H9 (cell line): ENCODE data around the gene SURF4. TPM values are rescaled to one million over a fixed set of nuclear protein-coding genes. Genes with fewer than 3 reads are reported as not detected.

Source experiments
- DNase-seq: peaks from one replicate; pipeline ENCODE4 v3.0.0-alpha.2; 2017
- H2AFZ ChIP-seq: one replicate; pipeline ENCODE4 v1.6.1; 2013; ENCODE audit warnings: mild to moderate bottlenecking, low read length, control low read depth, moderate library complexity
- H2AK5ac ChIP-seq: 2 replicates; pipeline ENCODE4 v1.6.1; 2013; ENCODE audit warnings: low read length, control low read depth, mixed read lengths; ENCODE audit not compliant: insufficient read length
- H2BK120ac ChIP-seq: one replicate; pipeline ENCODE4 v1.6.1; 2013; ENCODE audit warnings: low read depth, mild to moderate bottlenecking, low read length, control low read depth, inconsistent platforms; ENCODE audit not compliant: poor library complexity, severe bottlenecking
- H2BK12ac ChIP-seq: 2 replicates; pipeline ENCODE4 v1.6.1; 2013; ENCODE audit warnings: low read length, control low read depth, mixed read lengths, low read depth; ENCODE audit not compliant: insufficient read length
- H2BK15ac ChIP-seq: 2 replicates; pipeline ENCODE4 v1.6.1; 2013; ENCODE audit warnings: low read depth, low read length, control low read depth
- H2BK20ac ChIP-seq: one replicate; pipeline ENCODE4 v1.6.1; 2013; ENCODE audit warnings: low read depth, mild to moderate bottlenecking, low read length, control low read depth, inconsistent platforms; ENCODE audit not compliant: poor library complexity, severe bottlenecking
- H2BK5ac ChIP-seq: 2 replicates; pipeline ENCODE4 v1.6.1; 2013; ENCODE audit warnings: low read length, control low read depth, mixed read lengths; ENCODE audit not compliant: insufficient read length
- H3K14ac ChIP-seq: 2 replicates; pipeline ENCODE4 v1.6.1; 2013; ENCODE audit warnings: low read length, control low read depth; ENCODE audit not compliant: insufficient read depth
- H3K18ac ChIP-seq: 2 replicates; pipeline ENCODE4 v1.6.1; 2013; ENCODE audit warnings: low read depth, mild to moderate bottlenecking, mixed read lengths, low read length, control low read depth; ENCODE audit not compliant: insufficient read length
- H3K23ac ChIP-seq: 2 replicates; pipeline ENCODE4 v1.6.1; 2013; ENCODE audit warnings: low read length, control low read depth, mixed read lengths, low read depth; ENCODE audit not compliant: insufficient read length
- H3K23me2 ChIP-seq: 2 replicates; pipeline ENCODE4 v1.6.1; 2013; ENCODE audit warnings: low read depth, mild to moderate bottlenecking, mixed read lengths, low read length, control low read depth; ENCODE audit not compliant: insufficient read length, poor library complexity, severe bottlenecking
- H3K27ac ChIP-seq: 2 replicates; pipeline ENCODE4 v1.5.1; 2013; ENCODE audit warnings: low read length, control low read depth, mixed read lengths, low read depth; ENCODE audit not compliant: insufficient read length
- H3K27me3 ChIP-seq: 2 replicates; pipeline ENCODE4 v1.6.1; 2013; ENCODE audit warnings: low read length, control low read depth, inconsistent platforms; ENCODE audit not compliant: insufficient read depth
- H3K4ac ChIP-seq: 2 replicates; pipeline ENCODE4 v1.6.1; 2013; ENCODE audit warnings: low read depth, mild to moderate bottlenecking, control low read depth, inconsistent platforms, low read length, moderate library complexity
- H3K4me1 ChIP-seq: 2 replicates; pipeline ENCODE4 v1.6.1; 2013; ENCODE audit warnings: low read length, control low read depth, inconsistent platforms; ENCODE audit not compliant: insufficient read depth
- H3K4me2 ChIP-seq: 2 replicates; pipeline ENCODE4 v1.6.1; 2013; ENCODE audit warnings: low read length, control low read depth, mixed read lengths; ENCODE audit not compliant: insufficient read length, insufficient read depth
- H3K56ac ChIP-seq: 2 replicates; pipeline ENCODE4 v1.6.1; 2013; ENCODE audit warnings: low read depth, mild to moderate bottlenecking, mixed read lengths, low read length, control low read depth; ENCODE audit not compliant: insufficient read length
- H3K79me1 ChIP-seq: 2 replicates; pipeline ENCODE4 v1.6.1; 2013; ENCODE audit warnings: low read depth, mild to moderate bottlenecking, moderate library complexity, low read length, control low read depth, inconsistent platforms; ENCODE audit not compliant: insufficient read depth, poor library complexity, severe bottlenecking
- H3K79me2 ChIP-seq: 2 replicates; pipeline ENCODE4 v1.6.1; 2013; ENCODE audit warnings: low read length, control low read depth, inconsistent platforms; ENCODE audit not compliant: insufficient read depth
- H3K9ac ChIP-seq: 2 replicates; pipeline ENCODE4 v1.6.1; 2013; ENCODE audit warnings: low read length, control low read depth, mixed read lengths; ENCODE audit not compliant: insufficient read length; ENCODE audit errors: extremely low read depth
- H3K9me3 ChIP-seq: one replicate; pipeline ENCODE4 v1.6.1; 2013; ENCODE audit warnings: low read depth, low read length, inconsistent platforms; ENCODE audit not compliant: control insufficient read depth
- H3T11ph ChIP-seq: one replicate; pipeline ENCODE4 v1.6.1; 2013; ENCODE audit warnings: mild to moderate bottlenecking, low read length, control low read depth, inconsistent platforms
- H4K20me1 ChIP-seq: one replicate; pipeline ENCODE4 v1.6.1; 2013; ENCODE audit not compliant: control insufficient read depth, insufficient read length, insufficient read depth
- H4K5ac ChIP-seq: 2 replicates; pipeline ENCODE4 v1.6.1; 2013; ENCODE audit warnings: low read depth, mild to moderate bottlenecking, mixed read lengths, low read length, control low read depth; ENCODE audit not compliant: insufficient read length
- H4K8ac ChIP-seq: replicated peaks from 2 replicates; pipeline ENCODE4 v1.6.1; 2013; ENCODE audit warnings: low read length, control low read depth, mixed read lengths, low read depth; ENCODE audit not compliant: insufficient read length
- H4K91ac ChIP-seq: 2 replicates; pipeline ENCODE4 v1.6.1; 2013; ENCODE audit warnings: low read depth, mild to moderate bottlenecking, moderate library complexity, mixed read lengths, low read length, control low read depth; ENCODE audit not compliant: insufficient read length
- H3K27ac Mint-ChIP-seq, 3 experiments: 2 replicates in 2 of 3; 3 replicates in 1 of 3; pipeline ENCODE4 v1.8.0; 2020 to 2021; ENCODE audit warnings: mixed read lengths in 3 of 3, mild to moderate bottlenecking in 1 of 3, moderate library complexity in 1 of 3
- H3K27me3 Mint-ChIP-seq: 2 replicates; pipeline ENCODE4 v1.8.0; 2021; ENCODE audit warnings: low read depth, mild to moderate bottlenecking, moderate library complexity, mixed read lengths
- H3K36me3 Mint-ChIP-seq, 3 experiments: 2 replicates in 2 of 3; 3 replicates in 1 of 3; pipeline ENCODE4 v1.8.0; 2020 to 2021; ENCODE audit warnings: low read depth in 3 of 3, mixed read lengths in 3 of 3; ENCODE audit not compliant: insufficient read depth in 1 of 3
- H3K4me1 Mint-ChIP-seq, 2 experiments: 2 replicates each; pipeline ENCODE4 v1.8.0; 2020; ENCODE audit warnings: mixed read lengths in 2 of 2
- H3K4me3 Mint-ChIP-seq, 2 experiments: 2 replicates in 1 of 2; 3 replicates in 1 of 2; pipeline ENCODE4 v1.8.0; 2020 to 2021; ENCODE audit warnings: mild to moderate bottlenecking in 2 of 2, mixed read lengths in 2 of 2, moderate library complexity in 1 of 2
- H3K9me3 Mint-ChIP-seq, 2 experiments: 2 replicates in 1 of 2; 3 replicates in 1 of 2; pipeline ENCODE4 v1.8.0; 2020; ENCODE audit warnings: mild to moderate bottlenecking in 2 of 2, mixed read lengths in 2 of 2, moderate library complexity in 1 of 2
- CTCF ChIP-seq: fragments of 200-600 bp; sonication (generic); conservative IDR thresholded peaks from 3 replicates; pipeline ENCODE4 v1.8.0; 2021; ENCODE audit warnings: antibody characterized with exemption, mild to moderate bottlenecking
- WGBS: extraction: QIAGEN DNeasy Blood & Tissue Kit; methylation state at CpG from one replicate; pipeline ENCODE4 v1.1.7; 2013; ENCODE audit warnings: missing lambda C conversion rate, low lambda C conversion rate, mixed read lengths; ENCODE audit not compliant: insufficient read length; ENCODE audit errors: extremely low coverage; 5-methylcytosine and 5-hydroxymethylcytosine counted together
- total RNA-seq: library from RNA; stranded (reverse); gene quantifications from 2 replicates; pipeline ENCODE4 v1.2.1, GENCODE V29; 2021

SURF4 gene
- total RNA-seq, 1 experiment from 2014 or later = 146 TPM

- H3K4ac ChIP-seq = no peak overlapping the region
These were observed 9.6 kb upstream of the SURF4 start for GRCh38 chr9:133385452-133385851.

More at GRCh38 chr9:133385452-133385851, 9.6 kb upstream of the SURF4 start:
- WGBS = no CpG with 5 or more reads among the region's 14 CpGs
- no peak overlapping the region for H2BK20ac ChIP-seq
- no peak overlapping the region for H2BK12ac ChIP-seq
- peaks cover 16% of the 10 kb centered on the region for H3K27me3 Mint-ChIP-seq
- H3K18ac ChIP-seq = no peak overlapping the region
- peaks cover 3% of the 10 kb centered on the region for H4K20me1 ChIP-seq
- H3K9me3 Mint-ChIP-seq = peaks cover 3 to 9% of the 10 kb centered on the region in 2 experiments; a peak in 4 of 5 replicates
- no peak overlapping the region for H3K27ac ChIP-seq
- H3K56ac ChIP-seq = no peak overlapping the region
- no peak for DNase-seq
- H2BK15ac ChIP-seq = no peak overlapping the region
- no peak for TF ChIP-seq CTCF
- no peak overlapping the region for H3K4me3 Mint-ChIP-seq
- H4K8ac ChIP-seq = no peak overlapping the region
- H3K9me3 ChIP-seq = no peaks in the 10 kb centered on the region
- no peaks in the 10 kb centered on the region for H3K4me1 ChIP-seq
- H3K23ac ChIP-seq = no peak overlapping the region
- no peaks in the 10 kb centered on the region for H3K4me1 Mint-ChIP-seq
- no peak overlapping the region for H2BK120ac ChIP-seq
- no peak overlapping the region for H3K27ac Mint-ChIP-seq
- no peak overlapping the region for H2AK5ac ChIP-seq
- H3K14ac ChIP-seq = no peak overlapping the region
- H3K4me2 ChIP-seq = no peak overlapping the region
- H2BK5ac ChIP-seq = no peak overlapping the region
- H3K9ac ChIP-seq = no peak overlapping the region
- H3K27me3 ChIP-seq = no peaks in the 10 kb centered on the region
- H3K79me2 ChIP-seq = no peaks in the 10 kb centered on the region
- no peak overlapping the region for H3T11ph ChIP-seq
- H3K36me3 Mint-ChIP-seq = no peaks in the 10 kb centered on the region
- H4K91ac ChIP-seq = no peak overlapping the region
- no peak overlapping the region for H2AFZ ChIP-seq
- no peaks in the 10 kb centered on the region for H3K23me2 ChIP-seq
- no peak overlapping the region for H4K5ac ChIP-seq
- no peaks in the 10 kb centered on the region for H3K79me1 ChIP-seq
